RWPE1 (cell line): Measurements from ENCODE around the gene RBMX2.
"Not testable (repeated sequence)": the region's sequence is repeated elsewhere in the genome, so short reads cannot be mapped to it uniquely, and the experiment has no call there.

Experiments used
- CTCF ChIA-PET: fragments of 350-600 bp; sonication (Branson Sonifier 250); formaldehyde crosslinking; extraction: SDS; loops from one replicate; lab custom pipeline; 2021; lab: Yijun Ruan, JAX
- POLR2A ChIA-PET: fragments of 400-600 bp; formaldehyde crosslinking; extraction: SDS; loops from one replicate; lab custom pipeline; 2020; ENCODE audit warnings: antibody characterized with exemption; ENCODE audit not compliant: low non-redundant PET; lab: Yijun Ruan, JAX
- DNase-seq: peaks from one replicate; pipeline ENCODE4 v3.0.0; 2012; ENCODE audit warnings: low spot score
- H3K27ac ChIP-seq: fragments of 450-650 bp; 2 replicates; pipeline ENCODE4 v1.5.1; 2017
- TF ChIP-seq, protein P1 (sequence below): fragments of 450-650 bp; conservative IDR thresholded peaks from 2 replicates; pipeline ENCODE4 v1.5.1; 2017; ENCODE audit warnings: low read depth, mild to moderate bottlenecking

Gene RBMX2

DNA sequence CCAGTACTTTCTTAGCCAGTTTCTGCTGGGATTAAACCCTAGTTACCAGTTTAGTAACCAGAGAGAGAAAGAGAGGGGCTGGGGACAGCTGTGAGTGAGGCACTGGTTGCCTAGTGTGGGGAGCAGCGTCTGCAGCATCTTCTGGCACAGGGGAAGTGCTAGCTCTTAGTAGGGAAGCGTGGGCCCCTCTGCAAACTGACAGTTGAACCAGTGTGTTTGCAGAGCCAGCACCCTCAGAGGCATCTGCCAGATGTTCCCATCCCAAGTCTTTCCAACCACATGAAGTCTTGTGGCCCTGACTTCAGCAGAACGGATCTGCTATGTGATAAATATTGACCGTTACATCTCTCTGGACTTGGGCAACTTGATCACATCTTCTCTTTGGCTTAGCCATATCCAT is 15.0 kb downstream of the RBMX2 start:
- no peak overlapping the region for H3K27ac ChIP-seq
- CTCF ChIA-PET: no interaction called here
- POLR2A ChIA-PET: no interaction called here
- DNase-seq: no peak
- TF ChIP-seq, protein P1, sequence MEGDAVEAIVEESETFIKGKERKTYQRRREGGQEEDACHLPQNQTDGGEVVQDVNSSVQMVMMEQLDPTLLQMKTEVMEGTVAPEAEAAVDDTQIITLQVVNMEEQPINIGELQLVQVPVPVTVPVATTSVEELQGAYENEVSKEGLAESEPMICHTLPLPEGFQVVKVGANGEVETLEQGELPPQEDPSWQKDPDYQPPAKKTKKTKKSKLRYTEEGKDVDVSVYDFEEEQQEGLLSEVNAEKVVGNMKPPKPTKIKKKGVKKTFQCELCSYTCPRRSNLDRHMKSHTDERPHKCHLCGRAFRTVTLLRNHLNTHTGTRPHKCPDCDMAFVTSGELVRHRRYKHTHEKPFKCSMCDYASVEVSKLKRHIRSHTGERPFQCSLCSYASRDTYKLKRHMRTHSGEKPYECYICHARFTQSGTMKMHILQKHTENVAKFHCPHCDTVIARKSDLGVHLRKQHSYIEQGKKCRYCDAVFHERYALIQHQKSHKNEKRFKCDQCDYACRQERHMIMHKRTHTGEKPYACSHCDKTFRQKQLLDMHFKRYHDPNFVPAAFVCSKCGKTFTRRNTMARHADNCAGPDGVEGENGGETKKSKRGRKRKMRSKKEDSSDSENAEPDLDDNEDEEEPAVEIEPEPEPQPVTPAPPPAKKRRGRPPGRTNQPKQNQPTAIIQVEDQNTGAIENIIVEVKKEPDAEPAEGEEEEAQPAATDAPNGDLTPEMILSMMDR: no peak

DNA sequence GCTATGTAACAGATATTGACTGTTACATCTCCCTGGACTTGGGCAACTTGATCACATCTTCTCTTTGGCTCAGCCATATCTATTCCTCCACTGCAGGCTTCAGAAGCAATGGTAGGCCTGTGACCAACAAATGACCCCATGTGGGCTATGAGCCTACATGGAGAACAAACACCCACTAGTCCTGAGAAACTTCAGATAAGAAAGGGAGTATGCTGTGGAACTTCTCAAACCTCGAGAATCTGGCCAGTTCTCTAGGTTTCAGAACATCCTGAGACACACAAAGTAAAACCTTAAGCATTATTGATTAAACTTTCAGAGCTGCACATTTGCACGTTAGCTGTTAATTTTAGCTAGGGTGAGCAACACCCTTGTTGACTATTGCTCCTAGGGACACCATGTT is 16.3 kb downstream of the RBMX2 start:
- ChIA-PET CTCF (no interaction called here), POLR2A (no interaction called here)
- TF ChIP-seq, protein P1: no peak
- no peak overlapping the region for H3K27ac ChIP-seq
- no peak for DNase-seq

DNA sequence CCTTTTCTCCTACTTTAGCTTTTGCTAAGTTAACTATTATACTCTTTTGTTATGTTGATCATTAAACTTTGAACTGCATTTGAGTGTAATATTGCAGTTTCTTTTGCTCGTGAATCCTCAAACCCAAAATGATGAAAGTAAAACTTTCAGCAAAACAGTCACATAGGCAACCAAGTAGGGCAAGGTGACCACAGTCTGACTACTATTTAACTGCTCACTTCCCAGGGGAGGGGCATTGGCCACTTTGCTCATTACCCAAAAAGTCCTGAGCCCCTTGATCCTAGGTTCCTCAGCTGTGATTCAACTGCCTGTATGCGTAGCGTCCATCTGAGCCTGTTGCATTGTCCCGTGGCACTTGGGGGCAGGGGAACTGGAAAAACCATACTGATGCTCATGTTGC is 17.0 kb downstream of the RBMX2 start:
- ChIA-PET POLR2A (no interaction called here), CTCF (no interaction called here)
- H3K27ac ChIP-seq: no peak overlapping the region
- no peak for DNase-seq
- TF ChIP-seq, protein P1: no peak

DNA sequence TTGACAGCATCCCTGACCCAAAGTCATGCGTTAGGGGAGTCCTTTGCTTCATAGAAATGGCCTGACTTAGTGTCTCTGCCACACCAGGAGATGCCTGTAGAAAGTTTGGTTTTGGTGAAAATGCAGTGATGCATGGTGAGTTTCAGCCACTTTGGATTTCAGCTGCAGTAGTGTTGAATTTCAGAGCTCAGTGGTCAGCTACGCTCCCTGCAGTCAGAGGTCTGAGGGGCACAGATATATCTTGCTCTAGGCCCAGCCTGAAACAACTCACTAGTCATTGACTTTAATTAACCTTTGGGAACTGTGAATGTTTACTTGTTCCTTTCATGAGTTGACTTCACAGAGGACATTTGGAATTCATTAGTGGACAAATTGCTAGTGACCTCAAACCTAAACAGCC is 17.5 kb downstream of the RBMX2 start:
- TF ChIP-seq, protein P1: no peak
- CTCF ChIA-PET: no interaction called here
- DNase-seq: no peak
- POLR2A ChIA-PET: no interaction called here
- H3K27ac ChIP-seq: no peak overlapping the region

DNA sequence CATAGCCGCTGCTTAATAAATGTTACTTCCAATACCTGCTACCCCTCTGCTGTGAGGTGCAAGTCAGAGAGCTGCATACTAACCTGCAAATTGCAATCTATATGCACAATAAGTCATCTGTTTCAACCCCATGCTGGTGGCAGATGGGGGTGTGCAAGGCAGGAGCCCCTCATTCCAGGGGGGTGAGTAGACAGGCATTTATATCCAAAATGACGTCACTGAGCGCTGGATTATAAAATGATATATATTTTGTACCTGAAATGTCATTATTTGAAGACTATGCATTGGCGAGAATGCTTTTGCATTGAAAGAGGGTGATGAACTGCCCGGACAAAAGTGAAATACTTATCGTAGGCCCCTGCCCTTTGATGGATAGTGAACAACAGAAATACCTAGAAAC is 24.7 kb downstream of the RBMX2 start:
- CTCF ChIA-PET: no interaction called here
- H3K27ac ChIP-seq: no peak overlapping the region
- TF ChIP-seq, protein P1: no peak
- no peak for DNase-seq
- POLR2A ChIA-PET: no interaction called here

DNA sequence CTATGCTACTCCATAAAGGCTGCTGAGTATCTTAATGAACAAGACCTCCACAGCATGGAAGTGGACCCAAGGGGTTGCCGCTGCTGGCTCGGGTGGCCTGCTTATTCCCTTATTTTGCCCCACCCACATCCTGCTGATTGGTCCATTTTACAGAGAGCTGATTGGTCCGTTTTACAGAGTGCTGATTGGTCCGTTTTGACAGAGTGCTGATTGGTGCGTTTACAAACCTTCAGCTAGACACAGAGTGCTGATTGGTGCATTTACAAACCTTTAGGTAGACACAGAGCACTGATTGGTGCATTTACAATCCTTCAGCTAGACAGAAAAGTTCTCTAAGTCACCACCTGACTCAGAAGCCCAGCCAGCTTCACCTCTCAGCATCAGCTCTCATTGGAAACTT is 27.4 kb downstream of the RBMX2 start:
- POLR2A ChIA-PET, H3K27ac ChIP-seq, CTCF ChIA-PET, DNase-seq: not testable (repeated sequence)

DNA sequence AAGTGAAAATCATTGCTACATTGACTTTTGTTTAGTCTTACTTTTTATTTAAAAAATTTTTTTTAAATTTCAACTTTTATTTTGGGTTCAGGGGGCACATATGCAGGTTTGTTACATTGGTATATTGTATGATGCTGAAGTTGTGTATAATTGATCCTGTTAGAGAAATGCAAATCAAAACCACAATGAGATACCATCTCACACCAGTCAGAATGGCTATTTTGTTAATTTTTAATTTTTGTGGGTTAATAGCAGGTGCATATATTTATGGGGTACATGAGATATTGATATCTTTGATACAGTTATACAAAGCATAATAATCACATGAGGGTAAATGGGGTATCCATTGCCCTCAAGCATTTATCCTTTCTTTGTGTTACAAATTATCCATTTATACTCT is 34.1 kb downstream of the RBMX2 start:
- ChIA-PET POLR2A (no interaction called here), CTCF (no interaction called here)
- DNase-seq: no peak
- H3K27ac ChIP-seq: no peak overlapping the region
- TF ChIP-seq, protein P1: no peak

DNA sequence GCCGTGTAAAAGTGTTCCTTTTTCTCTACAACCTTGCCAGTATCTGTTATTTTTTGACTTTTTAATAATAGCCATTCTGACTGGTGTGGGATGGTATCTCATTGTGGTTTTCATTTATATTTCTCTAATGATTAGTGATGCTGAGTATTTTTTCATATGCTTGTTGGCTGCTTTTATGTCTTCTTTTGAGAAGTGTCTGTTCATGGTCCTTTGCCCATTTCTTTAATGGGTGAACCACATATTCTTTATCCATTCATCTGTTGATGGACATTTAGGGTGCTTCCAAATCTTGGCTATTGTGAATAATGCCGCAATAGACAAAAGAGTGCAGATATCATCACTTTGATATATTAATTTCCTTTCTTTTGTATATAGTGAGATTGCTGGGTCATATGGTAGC is 36.2 kb downstream of the RBMX2 start:
- POLR2A ChIA-PET, H3K27ac ChIP-seq, CTCF ChIA-PET: not testable (repeated sequence)

More for the DNA sequence above, 36.2 kb downstream of the RBMX2 start:
- not testable (repeated sequence) for DNase-seq
